Bronchial smooth muscle cell (primary cell): ENCODE results near the gene FKBP10. TPM values are rescaled to one million over a fixed set of nuclear protein-coding genes. Genes with fewer than 3 reads are reported as not detected.

Source experiments
- total RNA-seq: library from RNA; depleted of rRNA; stranded (reverse); fragments of >200 nt; gene quantifications from 2 replicates; pipeline ENCODE4 v1.2.1, GENCODE V29; 2014

FKBP10 gene, protein sequence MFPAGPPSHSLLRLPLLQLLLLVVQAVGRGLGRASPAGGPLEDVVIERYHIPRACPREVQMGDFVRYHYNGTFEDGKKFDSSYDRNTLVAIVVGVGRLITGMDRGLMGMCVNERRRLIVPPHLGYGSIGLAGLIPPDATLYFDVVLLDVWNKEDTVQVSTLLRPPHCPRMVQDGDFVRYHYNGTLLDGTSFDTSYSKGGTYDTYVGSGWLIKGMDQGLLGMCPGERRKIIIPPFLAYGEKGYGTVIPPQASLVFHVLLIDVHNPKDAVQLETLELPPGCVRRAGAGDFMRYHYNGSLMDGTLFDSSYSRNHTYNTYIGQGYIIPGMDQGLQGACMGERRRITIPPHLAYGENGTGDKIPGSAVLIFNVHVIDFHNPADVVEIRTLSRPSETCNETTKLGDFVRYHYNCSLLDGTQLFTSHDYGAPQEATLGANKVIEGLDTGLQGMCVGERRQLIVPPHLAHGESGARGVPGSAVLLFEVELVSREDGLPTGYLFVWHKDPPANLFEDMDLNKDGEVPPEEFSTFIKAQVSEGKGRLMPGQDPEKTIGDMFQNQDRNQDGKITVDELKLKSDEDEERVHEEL
- total RNA-seq = 276 and 499 TPM in 2 replicates

GRCh38 chr17:41812381-41813151 lies at the start of gene FKBP10:
Gene FKBP10 (plus strand): TSS chr17:41813004. CDS start chr17:41813035, 31 bp downstream.

GRCh38 chr17:41786227-41787020 lies 26.4 kb upstream of the FKBP10 start, which contains the start of gene JUP:
Gene JUP (minus strand): TSS chr17:41786711. CDS start chr17:41771854, 14,857 bp downstream.

DNA sequence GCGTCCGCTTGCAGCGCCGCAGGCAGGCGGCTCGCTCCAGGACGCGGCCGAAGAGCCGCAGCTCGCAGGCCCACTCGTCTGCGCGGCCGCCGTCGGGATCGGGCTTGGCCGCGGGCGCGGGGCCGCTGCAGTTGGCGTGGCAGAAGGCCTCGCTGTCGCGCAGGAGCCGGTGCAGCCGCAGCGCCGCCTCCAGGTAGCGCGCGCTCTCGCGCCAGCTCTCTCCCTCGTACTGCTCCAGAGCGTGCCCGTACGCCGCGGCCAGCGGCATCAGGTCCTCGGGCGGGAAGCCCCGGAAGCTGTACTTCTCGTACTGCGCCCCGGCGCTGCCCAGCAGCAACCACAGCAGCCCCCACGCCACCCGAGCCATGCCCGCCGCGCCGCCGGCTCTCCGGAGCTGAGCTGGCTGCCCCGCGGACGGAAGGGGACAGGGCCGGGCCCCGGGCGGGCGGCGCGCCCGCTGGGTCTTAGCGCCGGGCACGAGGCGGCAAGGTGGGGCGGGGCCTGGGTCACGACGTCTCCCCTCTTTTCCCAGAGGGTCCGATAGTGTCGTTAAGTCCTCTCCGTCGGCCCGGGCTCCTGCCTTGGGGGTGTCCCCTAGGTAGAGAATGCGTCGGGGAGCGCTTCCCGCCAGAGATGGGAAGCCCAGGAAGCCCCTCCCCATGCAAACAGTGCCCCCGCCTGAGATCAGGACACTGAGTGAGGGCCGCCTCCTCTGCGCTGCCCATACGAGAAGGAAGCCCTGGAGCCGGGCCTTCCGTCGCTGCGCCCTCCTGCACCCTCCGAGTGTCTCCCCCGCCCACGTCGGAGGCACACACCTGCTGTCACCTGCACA lies 1.0 kb upstream of the FKBP10 start, which contains the start of gene P3H4:
Gene P3H4, minus strand, starts transcription at position 401 of the 832 bp plus-strand sequence. Its CDS starts 34 bp downstream, at position 367.

DNA sequence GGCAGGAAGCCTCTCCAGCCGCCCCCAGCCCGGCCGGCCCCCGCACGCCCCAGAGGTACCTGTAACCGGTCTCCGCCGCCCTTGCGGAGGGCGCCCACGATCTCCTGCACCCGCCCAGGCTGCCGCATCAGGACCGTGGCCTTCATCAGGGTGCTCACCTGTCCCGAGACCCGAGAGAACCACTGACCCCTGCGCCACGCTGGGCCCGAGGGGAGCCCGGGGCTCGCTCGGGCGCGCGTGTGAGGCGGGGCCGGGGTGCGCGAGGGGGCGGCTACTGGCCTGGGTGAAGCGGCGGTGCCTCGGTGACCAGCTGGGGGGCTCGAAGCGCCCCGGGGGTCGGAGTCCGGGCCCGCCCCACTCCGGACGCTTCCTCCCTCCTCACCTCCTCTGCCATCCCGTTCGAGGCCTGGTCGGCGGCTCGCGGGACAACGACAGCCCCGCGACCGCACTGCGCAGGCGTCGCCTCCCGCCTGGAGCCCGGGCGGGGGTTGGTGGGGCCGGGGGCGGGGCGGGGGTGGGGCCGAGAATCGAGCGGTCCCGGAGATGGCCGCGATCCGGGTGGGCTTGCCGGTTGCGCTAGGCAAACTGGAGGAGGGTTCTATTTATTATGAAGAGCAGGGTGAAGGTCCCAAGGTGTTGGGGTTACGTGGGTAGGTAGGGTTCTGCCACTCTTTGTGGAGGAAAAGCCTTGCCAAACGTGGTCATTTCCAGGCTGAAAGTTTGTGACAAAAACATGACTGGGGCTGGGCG lies 23.2 kb downstream of the FKBP10 start, which contains the start of gene NT5C3B:
Gene NT5C3B, minus strand, starts transcription at position 433 of the 750 bp plus-strand sequence. Its CDS starts 39 bp downstream, at position 394.

DNA sequence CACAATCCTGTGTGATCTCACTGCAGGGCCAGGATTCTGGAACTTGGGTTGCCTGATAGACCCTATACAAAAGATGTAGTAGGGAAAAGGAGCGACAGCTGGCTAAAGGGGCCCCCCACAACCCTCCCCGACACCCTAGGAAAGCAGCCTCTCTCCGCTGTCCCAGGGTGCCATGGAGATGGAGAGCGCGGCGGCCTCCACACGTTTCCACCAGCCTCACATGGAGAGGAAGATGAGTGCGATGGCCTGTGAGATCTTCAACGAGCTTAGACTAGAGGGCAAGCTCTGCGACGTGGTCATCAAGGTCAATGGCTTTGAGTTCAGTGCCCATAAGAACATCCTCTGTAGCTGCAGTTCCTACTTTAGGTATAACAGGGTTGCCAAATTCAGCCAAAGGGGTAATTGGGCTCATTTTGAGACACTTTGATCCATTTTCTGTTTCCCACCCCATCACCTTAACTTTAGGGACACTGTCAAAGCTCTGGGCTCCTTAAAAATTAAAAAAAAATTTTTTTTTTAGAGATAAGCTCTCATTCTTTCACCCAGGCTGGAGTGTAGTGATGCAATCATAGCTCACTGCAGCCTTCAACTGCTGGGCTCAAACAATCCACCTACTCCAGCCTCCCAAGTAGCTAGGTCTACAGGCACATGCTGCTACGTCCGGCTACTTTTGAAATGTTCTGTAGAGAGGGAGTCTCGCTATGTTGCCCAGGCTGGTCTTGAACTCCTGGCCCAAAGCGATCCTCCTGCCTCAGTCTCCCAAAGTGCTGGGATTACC lies 25.1 kb downstream of the FKBP10 start, which contains the start of gene KLHL10:
Gene KLHL10, plus strand, starts transcription at position 65 of the 778 bp plus-strand sequence. Its CDS starts 108 bp downstream, at position 173.

DNA sequence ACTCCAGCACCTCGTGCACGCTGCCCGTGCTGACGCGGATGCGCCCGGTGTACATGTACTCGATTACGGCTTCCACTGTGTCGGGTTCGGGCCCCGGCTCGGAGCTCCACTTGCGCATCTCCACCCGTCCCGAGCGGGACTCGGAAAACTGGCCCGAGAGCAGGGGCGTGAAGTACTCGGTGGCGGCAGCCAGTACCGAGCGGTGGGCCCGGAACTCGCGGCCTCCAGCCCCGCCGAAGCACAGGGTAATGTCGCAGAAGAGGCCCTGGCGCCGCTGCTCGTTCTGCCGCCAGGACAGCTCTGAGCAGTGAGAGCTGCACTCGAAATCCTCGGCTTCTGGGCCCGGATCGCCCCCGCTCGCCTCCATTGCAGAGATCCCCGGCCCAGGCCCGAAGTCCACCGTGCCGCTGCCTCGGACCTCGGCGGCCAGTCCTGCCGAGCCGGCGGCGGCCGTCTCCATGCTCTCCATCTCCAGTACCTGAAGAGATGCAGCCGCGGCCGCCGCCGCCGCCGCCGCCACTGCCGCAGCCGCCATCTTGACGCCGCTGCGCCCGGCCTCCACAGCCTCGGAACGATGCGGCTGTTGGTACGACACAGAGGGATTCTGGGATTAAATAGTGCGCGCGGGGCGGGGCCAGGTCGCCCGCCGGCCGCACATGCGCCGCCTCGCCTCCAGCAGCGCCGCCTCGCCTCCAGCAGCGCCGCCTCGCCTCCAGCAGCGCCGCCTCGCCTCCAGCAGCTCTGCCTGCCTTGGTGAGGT lies 52.2 kb downstream of the FKBP10 start, which contains the start of gene KLHL11:
Gene KLHL11, minus strand, starts transcription at position 588 of the 760 bp plus-strand sequence. Its CDS starts 53 bp downstream, at position 535.

Other genes with a start within 250 kb of the FKBP10 start
- gene KRT9, start 240.9 kb upstream of the FKBP10 start, total RNA-seq = not detected in 2 replicates
- gene KRT14, start 226.1 kb upstream of the FKBP10 start, total RNA-seq = 0.16 and 1.0 TPM in 2 replicates
- 1.9 and 13.0 TPM in 2 replicates for gene KRT16, start 200.2 kb upstream of the FKBP10 start, total RNA-seq
- gene KRT17, start 188.4 kb upstream of the FKBP10 start, total RNA-seq = 4.9 and 35.8 TPM in 2 replicates
- 76.3 and 112 TPM in 2 replicates for gene EIF1, start 124.1 kb upstream of the FKBP10 start, total RNA-seq
- gene GAST, start 100.7 kb upstream of the FKBP10 start, total RNA-seq = not detected in 2 replicates
- gene HAP1, start 78.4 kb upstream of the FKBP10 start, total RNA-seq = under 0.01 and 0.26 TPM in 2 replicates
- gene JUP, start 26.3 kb upstream of the FKBP10 start, total RNA-seq = 3.0 and 9.5 TPM in 2 replicates
- gene P3H4, start 1.1 kb upstream of the FKBP10 start, total RNA-seq = 44.1 and 49.2 TPM in 2 replicates
- 73.0 and 90.5 TPM in 2 replicates for gene NT5C3B, start 23.2 kb downstream of the FKBP10 start, total RNA-seq
- gene KLHL10, start 24.8 kb downstream of the FKBP10 start, total RNA-seq = 0.16 and 0.17 TPM in 2 replicates
- gene KLHL11, start 52.4 kb downstream of the FKBP10 start, total RNA-seq = 19.5 TPM in 2 replicates
- gene ACLY, start 105.9 kb downstream of the FKBP10 start, total RNA-seq = 107 and 119 TPM in 2 replicates
- gene ODAD4, start 117.6 kb downstream of the FKBP10 start, total RNA-seq = 0.26 and 1.1 TPM in 2 replicates
- 53.4 and 62.3 TPM in 2 replicates for gene CNP, start 153.8 kb downstream of the FKBP10 start, total RNA-seq
- 71.2 and 91.3 TPM in 2 replicates for gene DNAJC7, start 204.4 kb downstream of the FKBP10 start, total RNA-seq
- gene NKIRAS2, start 207.1 kb downstream of the FKBP10 start, total RNA-seq = 9.7 and 13.4 TPM in 2 replicates
- 0.32 and 0.34 TPM in 2 replicates for gene C17orf113, start 237.6 kb downstream of the FKBP10 start, total RNA-seq